SK-MEL-5 (cell line): ENCODE measurements around the gene PRCD. TPM values are rescaled to one million over a fixed set of nuclear protein-coding genes. Genes with fewer than 3 reads are reported as not detected.
"Not testable (repeated sequence)": the region's sequence is repeated elsewhere in the genome, so short reads cannot be mapped to it uniquely, and the experiment has no call there.

Source experiments
- DNase-seq: peaks from one replicate; pipeline ENCODE4 v3.0.0-alpha.2; 2016; ENCODE audit warnings: low read depth, low spot score
- in situ Hi-C: cut with HindIII; loops from 2 replicates; pipeline ENCODE4 v1.10.0; 2016; ENCODE audit warnings: low sequenced_read_pairs, high pct_unique_total_duplicates, low pct_unique_long_range_greater_than_20kb
- total RNA-seq: library from RNA; depleted of rRNA; stranded (reverse); fragments of >200 nt; shearing (Covaris generic); gene quantifications from 2 replicates; pipeline ENCODE4 v1.2.3, GENCODE V29; 2014

Gene PRCD
- total RNA-seq, 1 experiment from 2014 or later = 15.8 TPM

- DNase-seq = no peak
- in situ Hi-C loops = no loop called here
Observed at GRCh38 chr17:76521262-76521661, 18.6 kb upstream of the PRCD start.

GRCh38 chr17:76521683-76522082 is 18.2 kb upstream of the PRCD start:
- DNase-seq, in situ Hi-C loops: not testable (repeated sequence)

- peak; percentile 71 for DNase-seq
- in situ Hi-C loops = no loop called here
Observed at GRCh38 chr17:76523084-76524037, 16.5 kb upstream of the PRCD start.

- DNase-seq = peak; percentile 73
- in situ Hi-C loops = no loop called here
Observed at GRCh38 chr17:76524598-76525512, 15.0 kb upstream of the PRCD start.

DNA sequence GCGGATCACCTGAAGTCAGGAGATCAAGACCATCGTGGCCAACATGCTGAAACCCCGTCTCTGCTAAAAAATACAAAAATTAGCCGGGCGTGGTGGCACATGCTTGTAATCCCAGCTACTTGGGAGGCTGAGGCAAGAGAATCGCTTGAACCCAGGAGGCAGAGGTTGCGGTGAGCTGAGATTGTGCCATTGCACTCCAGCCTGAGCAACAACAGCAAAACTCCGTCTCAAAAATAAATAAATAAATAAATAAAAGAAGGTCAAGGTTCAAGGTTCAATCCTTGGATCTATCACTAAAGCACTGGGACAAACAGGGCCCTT is 14.4 kb upstream of the PRCD start:
- DNase-seq, in situ Hi-C loops: not testable (repeated sequence)

DNA sequence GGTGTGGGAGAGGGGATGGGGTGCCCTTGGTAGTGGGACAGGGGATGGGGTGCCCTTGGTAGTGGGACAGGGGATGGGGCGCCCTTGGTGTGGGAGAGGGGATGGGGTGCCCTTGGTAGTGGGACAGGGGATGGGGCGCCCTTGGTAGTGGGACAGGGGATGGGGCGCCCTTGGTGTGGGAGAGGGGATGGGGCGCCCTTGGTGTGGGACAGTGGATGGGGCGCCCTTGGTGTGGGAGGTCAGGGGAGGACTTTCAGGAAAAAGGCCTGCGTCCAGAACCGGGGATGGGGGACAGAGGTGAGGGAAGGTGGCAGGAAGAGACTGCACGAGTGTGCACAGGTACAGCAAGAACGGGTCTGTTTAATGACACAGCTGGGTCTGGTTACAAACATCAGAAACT is 12.8 kb upstream of the PRCD start:
- in situ Hi-C loops, DNase-seq: not testable (repeated sequence)

- DNase-seq = peak; percentile 59
- in situ Hi-C loops = no loop called here
Observed at GRCh38 chr17:76527430-76528111, 12.3 kb upstream of the PRCD start.

DNA sequence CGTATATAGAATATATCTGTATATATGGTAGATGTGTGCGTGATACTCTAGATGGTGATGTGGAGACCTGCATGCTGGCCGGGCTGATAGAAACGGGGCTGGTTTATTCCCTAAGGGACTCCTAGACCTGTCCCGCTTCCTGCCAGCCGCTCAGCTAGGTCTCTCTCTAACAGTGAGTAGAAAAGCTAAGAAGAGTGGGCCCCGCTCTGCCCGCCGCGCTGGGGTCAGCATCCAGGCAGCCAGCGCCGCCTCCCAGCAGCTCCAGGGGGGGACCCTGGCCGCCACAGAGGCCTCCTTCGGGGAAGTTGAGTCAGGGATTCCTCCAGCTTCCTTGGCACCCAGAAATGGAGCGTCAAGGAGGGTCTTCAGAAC is 11.7 kb upstream of the PRCD start:
- DNase-seq = no peak
- in situ Hi-C loops = no loop called here

DNA sequence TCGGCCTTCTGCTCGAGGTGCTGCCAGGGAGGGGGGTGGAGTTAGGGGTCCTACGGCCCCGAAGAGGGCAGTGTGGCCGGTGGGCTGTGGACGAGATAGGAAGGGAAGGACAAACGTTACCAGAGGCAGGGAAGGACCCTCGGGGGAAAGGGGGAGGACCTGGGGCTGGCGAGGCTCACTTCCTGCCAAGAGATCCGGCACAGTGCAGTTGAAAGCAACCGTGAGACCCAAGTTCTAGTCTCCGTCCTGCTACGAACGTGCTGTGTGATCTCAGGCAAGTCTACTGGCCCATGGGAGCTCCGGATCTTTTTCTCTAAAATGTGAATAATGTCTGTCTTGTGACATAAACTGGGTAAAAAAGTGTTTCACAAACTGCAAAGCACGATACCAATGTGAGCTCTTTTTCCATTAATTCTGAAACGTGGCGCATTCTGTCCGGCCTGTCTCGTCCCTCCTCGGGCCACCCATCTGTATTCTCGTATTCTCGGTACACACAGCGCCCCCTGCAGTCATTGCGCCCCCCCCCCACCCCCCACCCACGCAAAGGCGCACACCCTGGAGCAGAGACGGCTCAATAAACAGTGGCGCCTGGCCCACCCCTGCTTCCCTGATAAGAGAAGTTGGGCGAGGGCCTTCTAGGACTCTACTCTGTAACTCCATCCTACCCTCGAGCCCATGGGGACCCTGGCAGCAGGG is 11.2 kb upstream of the PRCD start:
- peak; percentile 50 for DNase-seq
- in situ Hi-C loops = no loop called here

DNA sequence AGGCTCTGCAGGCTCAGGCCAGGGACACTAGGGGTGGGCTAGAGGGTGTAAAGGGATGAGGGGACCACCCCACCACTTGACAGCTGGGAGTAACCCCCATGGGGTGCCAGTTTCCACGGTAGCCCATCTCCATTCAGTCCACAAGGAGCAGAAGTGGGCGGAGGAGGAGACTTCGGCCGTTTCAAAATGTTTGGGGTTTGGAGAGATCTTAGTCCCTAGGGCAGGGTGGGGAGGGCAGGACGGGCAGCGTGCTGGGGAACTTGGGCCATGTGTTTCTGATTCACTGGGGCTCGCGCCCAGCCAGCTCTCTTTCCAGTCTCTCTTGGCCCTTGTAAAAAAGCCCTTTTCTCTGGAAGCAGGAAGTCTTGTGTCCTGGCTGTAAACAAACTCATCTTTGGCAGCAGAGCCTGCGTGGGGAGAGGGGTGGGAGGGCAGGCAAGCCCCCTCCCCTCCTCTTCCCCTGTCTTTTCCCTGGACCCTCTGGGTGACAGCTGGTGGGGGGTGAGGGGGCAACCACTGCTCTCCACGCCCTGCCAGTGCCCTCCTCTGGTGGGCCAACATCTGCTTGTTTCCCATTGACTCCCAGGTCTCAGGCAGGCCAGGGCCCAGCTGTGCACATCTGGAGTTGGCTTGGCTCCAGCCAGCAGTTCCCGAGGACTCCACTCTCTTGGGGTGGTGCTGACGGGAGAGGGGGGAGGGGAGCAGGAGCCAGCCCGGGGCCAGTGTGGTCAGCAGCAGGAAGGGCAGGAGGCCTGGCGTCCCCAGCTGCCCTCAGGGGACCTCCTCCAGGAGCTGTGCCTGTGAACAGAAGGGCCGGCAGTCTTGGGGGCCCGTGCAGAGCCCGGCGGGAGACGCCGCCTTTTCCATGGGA is 10.4 kb upstream of the PRCD start:
- peak; percentile 92 for DNase-seq
- in situ Hi-C loops = no loop called here

GRCh38 chr17:76530095-76530723 is 9.6 kb upstream of the PRCD start:
- in situ Hi-C loops = no loop called here
- DNase-seq = peak; percentile 93

- no peak for DNase-seq
- in situ Hi-C loops = no loop called here
Observed at GRCh38 chr17:76530811-76531485, 8.9 kb upstream of the PRCD start.

DNA sequence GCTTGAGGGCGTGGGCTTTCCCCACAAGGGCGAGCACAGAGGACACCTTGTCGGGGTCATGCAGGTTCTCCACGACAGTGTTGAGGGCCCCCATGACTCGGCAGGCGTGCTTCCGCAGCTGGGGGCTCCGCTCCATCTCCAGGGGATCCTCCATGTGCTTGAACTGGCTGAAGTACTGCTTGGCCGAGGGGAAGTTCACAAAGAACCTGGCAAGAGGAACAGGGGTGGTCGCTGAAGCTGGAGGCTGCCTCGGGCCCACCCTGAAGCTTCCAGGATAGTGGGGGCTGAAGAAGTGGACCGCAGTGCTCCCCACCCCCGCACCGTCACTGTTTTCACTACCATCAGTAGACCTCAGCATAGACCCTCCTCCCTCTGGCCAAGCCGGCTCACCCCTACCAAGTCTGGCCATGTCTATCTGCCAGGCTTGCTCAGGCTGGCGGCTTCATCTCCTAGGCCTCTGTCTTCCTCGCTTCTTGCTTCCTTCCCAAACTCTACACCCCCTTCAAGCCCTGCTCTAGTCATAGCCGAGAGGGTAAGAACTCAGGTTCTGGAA is 8.3 kb upstream of the PRCD start:
- in situ Hi-C loops = no loop called here

DNA sequence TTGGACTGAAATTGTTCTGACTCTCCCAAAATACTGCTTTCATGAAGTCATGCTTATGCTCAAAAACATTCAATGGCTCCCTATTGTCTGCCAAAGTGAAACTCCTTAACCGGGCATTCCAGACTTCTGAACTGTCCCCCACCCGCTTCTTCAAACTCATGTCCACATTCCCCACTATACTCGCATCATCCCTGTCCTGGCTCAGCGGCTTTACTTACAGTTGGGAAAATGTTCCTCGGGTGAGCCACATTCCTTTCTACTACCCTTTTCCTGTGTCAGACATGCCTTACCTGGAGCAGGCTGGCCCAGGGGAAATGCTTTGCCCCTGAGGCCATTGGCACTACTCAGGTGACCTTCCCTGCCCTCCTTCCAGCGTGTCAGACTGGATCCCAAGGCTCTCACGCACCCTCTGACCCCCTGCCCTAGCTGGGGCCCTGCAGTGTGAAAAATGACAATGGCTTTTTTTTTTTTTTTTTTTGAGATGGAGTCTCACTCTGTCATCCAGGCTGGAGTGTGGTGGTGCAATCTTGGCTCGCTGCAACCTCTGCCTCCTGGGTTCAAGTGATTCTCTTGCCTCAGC is 7.7 kb upstream of the PRCD start:
- in situ Hi-C loops = no loop called here
- no peak for DNase-seq

More for the DNA sequence above, 8.3 kb upstream of the PRCD start:
- no peak for DNase-seq
